GM18861 (cell line): ENCODE results near the gene SPATA13.
"Not testable (repeated sequence)": the region's sequence is repeated elsewhere in the genome, so short reads cannot be mapped to it uniquely, and the experiment has no call there.

Source experiments
- ATAC-seq: cut with Tn5 transposase; IDR thresholded peaks from one replicate; pipeline ENCODE4 v1.9.1; 2021; ENCODE audit not compliant: unreplicated experiment

SPATA13 gene

GRCh38 chr13:24160458-24161009 lies at the start of gene SPATA13:
Gene SPATA13 (plus strand): TSS chr13:24160720. CDS start chr13:24222930, 62,210 bp downstream.
- ATAC-seq, result peak; percentile 55

GRCh38 chr13:24112791-24113190 lies 47.7 kb upstream of the SPATA13 start:
- no peak for ATAC-seq

- ATAC-seq, result no peak
Observed at GRCh38 chr13:24115671-24116070, 44.8 kb upstream of the SPATA13 start.

GRCh38 chr13:24116131-24116530 lies 44.4 kb upstream of the SPATA13 start:
- ATAC-seq, result no peak

- ATAC-seq, result no peak
Observed at GRCh38 chr13:24118576-24118975, 41.9 kb upstream of the SPATA13 start.

- ATAC-seq, result no peak
Observed at GRCh38 chr13:24119626-24120508, 40.7 kb upstream of the SPATA13 start.

GRCh38 chr13:24122045-24122444 lies 38.5 kb upstream of the SPATA13 start:
- not testable (repeated sequence) for ATAC-seq

- ATAC-seq, result no peak
Observed at GRCh38 chr13:24122569-24122968, 38.0 kb upstream of the SPATA13 start.

GRCh38 chr13:24123761-24124160 lies 36.8 kb upstream of the SPATA13 start:
- ATAC-seq, result no peak

- ATAC-seq, result peak; percentile 90
Observed at GRCh38 chr13:24124789-24125476, 35.6 kb upstream of the SPATA13 start.

- peak; percentile 76 for ATAC-seq
Observed at GRCh38 chr13:24127116-24127631, 33.3 kb upstream of the SPATA13 start.

- ATAC-seq, result no peak
Observed at GRCh38 chr13:24128112-24128511, 32.4 kb upstream of the SPATA13 start.

- ATAC-seq, result no peak
Observed at GRCh38 chr13:24128962-24129361, 31.6 kb upstream of the SPATA13 start.

- ATAC-seq, result no peak
Observed at GRCh38 chr13:24129914-24130774, 30.4 kb upstream of the SPATA13 start.

- no peak for ATAC-seq
Observed at GRCh38 chr13:24131749-24132148, 28.8 kb upstream of the SPATA13 start.

- no peak for ATAC-seq
Observed at GRCh38 chr13:24133021-24133795, 27.3 kb upstream of the SPATA13 start.

- ATAC-seq, result no peak
Observed at GRCh38 chr13:24134231-24134630, 26.3 kb upstream of the SPATA13 start.

GRCh38 chr13:24134757-24135156 lies 25.8 kb upstream of the SPATA13 start:
- ATAC-seq, result no peak

GRCh38 chr13:24135674-24136300 lies 24.7 kb upstream of the SPATA13 start:
- ATAC-seq, result no peak
